Measurements from ENCODE around the gene EIF4A3. TPM values are rescaled to one million over a fixed set of nuclear protein-coding genes. Genes with fewer than 3 reads are reported as not detected.
A peak's percentile ranks its signal among the peaks of the same experiment; 100 is the strongest.

The EIF4A3 gene
- total RNA-seq, 1 experiment from 2014 or later = 169 TPM

DNA sequence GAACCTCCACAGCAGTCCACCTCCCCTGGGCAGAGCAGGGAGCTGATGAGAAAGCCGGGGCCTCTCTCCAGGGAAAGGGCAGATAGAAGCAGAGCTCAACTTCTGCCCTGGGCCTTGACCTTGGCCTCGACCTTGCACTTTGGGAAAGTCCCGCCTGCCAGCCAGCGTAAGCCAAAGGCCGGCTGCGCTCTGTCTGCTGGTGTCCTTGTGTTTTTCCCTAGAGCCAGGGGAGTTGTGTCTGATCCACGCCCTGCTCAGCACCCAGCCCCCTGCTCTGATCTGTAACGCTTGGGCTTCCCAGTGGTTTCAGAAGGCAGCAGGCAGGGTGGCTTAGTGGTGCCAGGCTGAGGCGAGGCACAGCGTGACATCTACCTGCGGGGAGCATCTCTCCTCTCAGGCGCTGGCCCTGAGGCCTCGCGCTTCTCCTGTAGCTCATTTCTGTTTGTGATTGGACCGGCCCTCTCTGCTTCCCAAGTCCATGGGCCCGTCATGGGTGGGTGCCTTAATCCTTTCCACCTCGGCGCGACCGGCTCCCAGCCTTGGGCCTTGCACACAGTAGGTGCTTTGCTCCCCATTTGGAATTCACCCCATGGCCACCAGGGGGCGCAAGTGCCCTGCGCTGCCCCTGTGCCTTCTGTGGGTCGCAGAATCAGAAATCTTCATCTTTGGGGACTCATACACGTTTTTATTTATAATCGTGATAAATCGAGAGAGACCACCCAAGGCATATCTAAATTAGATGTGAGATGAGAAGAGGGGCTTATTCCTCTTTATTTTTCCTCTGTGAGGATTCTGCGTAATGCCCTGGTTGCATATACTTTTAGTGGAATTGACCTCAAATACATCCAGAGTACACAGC, 49.0 kb upstream of the EIF4A3 start:
- intact Hi-C loops (cut with micrococcal nuclease; ENCODE audit: unreplicated experiment) = no loop called here
- 0 out of 2 replicates have a peak, but pooled peaks have one; percentile 40 for ATAC-seq
- in situ Hi-C loops (cut with HindIII; ENCODE audit: low pct_unique_long_range_greater_than_20kb, low sequenced_read_pairs) = no loop called here
- TF ChIP-seq REST (IDR thresholded peaks at IDR 0.05; ENCODE audit: insufficient read depth in 1 of 2, low read depth in 2 of 2, low read length in 1 of 2) = no peak
- TF ChIP-seq CTCF (IDR thresholded peaks at IDR 0.05) = peak; percentile 98
- no peak; the same call in 1 of the 2 replicates for TF ChIP-seq POLR2AphosphoS5 (IDR thresholded peaks at IDR 0.05; ENCODE audit: low read depth, low read length)
- no peak for TF ChIP-seq TCF7L2 (IDR thresholded peaks at IDR 0.05; ENCODE audit: low read depth, low read length)
- TF ChIP-seq SIN3A (IDR thresholded peaks at IDR 0.05; ENCODE audit: borderline replicate concordance, insufficient read depth, low read depth, low read length) = no peak
- H3K27ac ChIP-seq (ENCODE audit: low read length) = no peak overlapping the region
- no peak overlapping the region for H3K4me3 ChIP-seq (ENCODE audit: low read depth in 2 of 2, low read length in 2 of 2)
- CTCF ChIA-PET = interaction anchor here (0.5 to 0.8 kb wide), 3 partner anchors 11 to 102 kb away, joined by 3 to 8 read pairs (median 3); no protein-coding TSS in a partner anchor
- POLR2A ChIA-PET = no interaction called here
- 0 out of 2 replicates have a peak, but pooled peaks cover 6% of the 10 kb centered on the region for H3K4me1 ChIP-seq (ENCODE audit: control insufficient read depth, insufficient read depth, low read length)
- H3K36me3 ChIP-seq (ENCODE audit: control insufficient read depth, insufficient read depth, low read length) = no peaks in the 10 kb centered on the region
- H3K27me3 ChIP-seq (ENCODE audit: control insufficient read depth, insufficient read depth, low read length) = no peaks in the 10 kb centered on the region
- H3K9me3 ChIP-seq (ENCODE audit: control insufficient read depth, insufficient read depth, low read depth, low read length) = no peaks in the 10 kb centered on the region
- no TSS peak for BruUV-seq (replicated peaks)
- peak; percentile 30 for DNase-seq (ENCODE audit: low read depth, low spot score)

- H3K4me1 ChIP-seq (ENCODE audit: control insufficient read depth, insufficient read depth, low read length) = 0 out of 2 replicates have a peak, but pooled peaks cover 6% of the 10 kb centered on the region
- H3K4me3 ChIP-seq (ENCODE audit: low read depth in 2 of 2, low read length in 2 of 2) = no peak overlapping the region
- no peaks in the 10 kb centered on the region for H3K9me3 ChIP-seq (ENCODE audit: control insufficient read depth, insufficient read depth, low read depth, low read length)
- in situ Hi-C loops (cut with HindIII; ENCODE audit: low pct_unique_long_range_greater_than_20kb, low sequenced_read_pairs) = no loop called here
- CTCF ChIA-PET = interaction anchor here (0.8 kb wide), 1 partner anchor 66 kb away, joined by 3 read pairs; no protein-coding TSS in a partner anchor
- POLR2A ChIA-PET = no interaction called here
- intact Hi-C loops (cut with micrococcal nuclease; ENCODE audit: unreplicated experiment) = no loop called here
- TF ChIP-seq POLR2AphosphoS5 (IDR thresholded peaks at IDR 0.05; ENCODE audit: low read depth, low read length) (no peak), CTCF (IDR thresholded peaks at IDR 0.05) (no peak), REST (IDR thresholded peaks at IDR 0.05; ENCODE audit: insufficient read depth in 1 of 2, low read depth in 2 of 2, low read length in 1 of 2) (no peak), TCF7L2 (IDR thresholded peaks at IDR 0.05; ENCODE audit: low read depth, low read length) (no peak), SIN3A (IDR thresholded peaks at IDR 0.05; ENCODE audit: borderline replicate concordance, insufficient read depth, low read depth, low read length) (no peak)
- no TSS peak for BruUV-seq (replicated peaks)
- H3K36me3 ChIP-seq (ENCODE audit: control insufficient read depth, insufficient read depth, low read length) = no peaks in the 10 kb centered on the region
- no peak for DNase-seq (ENCODE audit: low read depth, low spot score)
- H3K27me3 ChIP-seq (ENCODE audit: control insufficient read depth, insufficient read depth, low read length) = no peaks in the 10 kb centered on the region
- no peak overlapping the region for H3K27ac ChIP-seq (ENCODE audit: low read length)
- ATAC-seq = no peak
These were observed 48.2 kb upstream of the EIF4A3 start for GRCh38 chr17:80195141-80195540.

Data from Panc1 (cell line).